NCI-H82 treated with DMSO at 0.1 percent for 48 hours (cell line): ENCODE measurements around the gene IFIH1.

Source experiments
- DNase-seq: peaks from one replicate; lab custom pipeline; 2025; ENCODE audit not compliant: unreplicated experiment; lab: John Stamatoyannopoulos, UW

IFIH1 gene

GRCh38 chr2:162219426-162219825 is 99.1 kb downstream of the IFIH1 start:
- no peak for DNase-seq

- no peak for DNase-seq
Measured at GRCh38 chr2:162217598-162217997, 100.9 kb downstream of the IFIH1 start.
